GM12892 (cell line): Measurements from ENCODE around the gene KLF3.
"Not testable (repeated sequence)": the region's sequence is repeated elsewhere in the genome, so short reads cannot be mapped to it uniquely, and the experiment has no call there.

Source experiments
- DNase-seq: peaks from one replicate; pipeline ENCODE4 v3.0.0; 2011; ENCODE audit not compliant: insufficient read length
- FAIRE-seq: peaks from 2 replicates; lab custom pipeline; 2011; peaks lifted over from hg19 to GRCh38; lab: Jason Lieb, UNC
- POLR2A ChIP-seq: IDR thresholded peaks from 2 replicates; pipeline ENCODE4 v1.6.1; 2011; ENCODE audit warnings: low read depth, low read length, control low read depth
- POLR2AphosphoS5 ChIP-seq: IDR thresholded peaks from 2 replicates; pipeline ENCODE4 v1.6.1; 2011; ENCODE audit warnings: low read depth, low read length, control low read depth
- TAF1 ChIP-seq: IDR thresholded peaks from 2 replicates; pipeline ENCODE4 v1.6.1; 2011; ENCODE audit warnings: low read depth, mild to moderate bottlenecking, control low read depth, low read length, borderline replicate concordance

The KLF3 gene

GRCh38 chr4:38625508-38625907, 38.5 kb upstream of the KLF3 start:
- TF ChIP-seq TAF1 (no peak), POLR2AphosphoS5 (no peak), POLR2A (no peak)
- no peak for FAIRE-seq
- no peak for DNase-seq

- FAIRE-seq: not testable (repeated sequence)
Observed at GRCh38 chr4:38626901-38627444, 37.0 kb upstream of the KLF3 start.

GRCh38 chr4:38630519-38630918, 33.5 kb upstream of the KLF3 start:
- DNase-seq (no peak), FAIRE-seq (no peak)
- TF ChIP-seq TAF1 (no peak), POLR2AphosphoS5 (no peak), POLR2A (no peak)

More at GRCh38 chr4:38626901-38627444, 37.0 kb upstream of the KLF3 start:
- DNase-seq: not testable (repeated sequence)

- FAIRE-seq (no peak), DNase-seq (no peak)
- TF ChIP-seq POLR2AphosphoS5 (no peak), POLR2A (no peak), TAF1 (no peak)
Observed at GRCh38 chr4:38634047-38634759, 29.8 kb upstream of the KLF3 start.

- DNase-seq (no peak), FAIRE-seq (no peak)
- no peak for TF ChIP-seq POLR2A
- TF ChIP-seq TAF1: no peak
- no peak for TF ChIP-seq POLR2AphosphoS5
Observed at GRCh38 chr4:38639242-38639641, 24.8 kb upstream of the KLF3 start.

GRCh38 chr4:38641811-38642210, 22.2 kb upstream of the KLF3 start:
- no peak for FAIRE-seq
- no peak for DNase-seq
- TF ChIP-seq TAF1: no peak
- TF ChIP-seq POLR2A: no peak
- TF ChIP-seq POLR2AphosphoS5: no peak

- TF ChIP-seq POLR2AphosphoS5 (no peak), POLR2A (no peak), TAF1 (no peak)
- no peak for FAIRE-seq
- DNase-seq: no peak
Observed at GRCh38 chr4:38644201-38644600, 19.8 kb upstream of the KLF3 start.

- FAIRE-seq: no peak
- no peak for DNase-seq
- TF ChIP-seq POLR2A (no peak), POLR2AphosphoS5 (no peak), TAF1 (no peak)
Observed at GRCh38 chr4:38647101-38647819, 16.7 kb upstream of the KLF3 start.

- TF ChIP-seq TAF1: no peak
- TF ChIP-seq POLR2A: no peak
- TF ChIP-seq POLR2AphosphoS5: no peak
- FAIRE-seq: no peak
- no peak for DNase-seq
Observed at GRCh38 chr4:38650133-38650532, 13.9 kb upstream of the KLF3 start.

GRCh38 chr4:38654273-38654672, 9.7 kb upstream of the KLF3 start:
- FAIRE-seq (no peak), DNase-seq (no peak)
- TF ChIP-seq POLR2A (no peak), POLR2AphosphoS5 (no peak), TAF1 (no peak)

- DNase-seq: no peak
Observed at GRCh38 chr4:38656111-38656510, 7.9 kb upstream of the KLF3 start.

More at GRCh38 chr4:38656111-38656510, 7.9 kb upstream of the KLF3 start:
- TF ChIP-seq POLR2A (no peak), TAF1 (no peak), POLR2AphosphoS5 (no peak)
- FAIRE-seq: no peak
